HG02870 (cell line): ENCODE results near the gene BANP.
"Not testable (repeated sequence)": the region's sequence is repeated elsewhere in the genome, so short reads cannot be mapped to it uniquely, and the experiment has no call there.

Source experiments
- ATAC-seq: cut with Tn5 transposase; IDR thresholded peaks from one replicate; pipeline ENCODE4 v1.9.1; 2021; ENCODE audit warnings: mild to moderate bottlenecking, moderate library complexity; ENCODE audit not compliant: unreplicated experiment

Gene BANP

GRCh38 chr16:87926246-87927194 is 24.7 kb upstream of the BANP start:
- ATAC-seq = no peak

DNA sequence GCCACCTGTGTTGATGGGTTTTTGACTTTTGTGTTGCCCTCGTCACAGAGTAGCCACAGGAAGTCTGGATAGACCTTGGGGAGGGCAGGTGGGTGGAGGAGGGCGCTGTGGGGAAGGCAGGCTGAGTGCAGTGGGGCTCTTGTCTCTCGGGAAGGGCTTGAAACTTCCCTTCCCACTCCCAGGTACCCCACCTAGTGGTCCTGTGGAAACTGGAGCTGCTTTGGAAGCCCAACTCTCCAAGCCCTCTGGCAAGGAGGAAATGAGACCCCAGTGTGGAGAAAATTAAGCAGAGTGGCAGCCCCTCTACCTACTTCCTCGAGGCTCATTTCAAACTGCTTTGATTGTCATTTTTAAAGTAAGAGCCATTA is 24.1 kb upstream of the BANP start:
- no peak for ATAC-seq

DNA sequence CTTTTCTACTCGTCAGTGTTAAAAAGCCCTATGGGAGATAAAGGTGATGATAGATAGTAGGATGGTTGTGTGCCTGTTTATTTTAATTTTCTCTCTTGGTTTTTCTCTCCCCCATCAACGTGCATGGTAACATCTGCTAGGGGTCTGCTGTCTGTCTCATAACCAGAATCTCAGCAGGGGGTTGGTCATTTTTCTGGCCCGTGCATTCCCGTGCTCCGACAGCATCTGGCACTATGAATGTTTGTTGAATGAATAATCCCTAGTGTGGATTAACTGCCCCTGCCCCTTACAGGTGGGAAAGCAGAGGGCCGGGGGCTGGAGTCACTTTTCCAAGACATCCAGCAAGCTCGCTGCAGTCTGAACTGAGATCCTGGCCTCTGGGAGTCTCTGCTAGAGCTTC is 21.2 kb upstream of the BANP start:
- ATAC-seq = no peak

- no peak for ATAC-seq
Measured at GRCh38 chr16:87930456-87930855, 20.8 kb upstream of the BANP start.

GRCh38 chr16:87931504-87931903 is 19.7 kb upstream of the BANP start:
- ATAC-seq = no peak

- not testable (repeated sequence) for ATAC-seq
Measured at GRCh38 chr16:87932475-87933139, 18.6 kb upstream of the BANP start.

DNA sequence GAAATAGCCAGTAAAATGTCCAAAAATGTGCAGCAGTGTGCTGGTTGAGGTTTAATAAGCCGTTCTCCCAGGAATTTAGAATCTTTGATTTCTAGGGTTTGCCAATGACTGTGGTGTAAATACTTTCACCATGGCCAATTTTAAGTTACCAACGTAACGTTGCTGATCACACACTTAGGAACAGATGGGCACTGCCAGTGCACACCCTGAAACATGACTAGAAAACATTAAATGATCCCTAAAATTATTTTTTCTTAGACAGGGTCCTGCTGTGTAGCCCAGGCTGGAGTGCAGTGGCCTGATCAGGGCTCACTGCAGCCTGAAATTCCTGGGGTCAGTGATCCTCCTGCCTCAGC is 18.1 kb upstream of the BANP start:
- no peak for ATAC-seq

DNA sequence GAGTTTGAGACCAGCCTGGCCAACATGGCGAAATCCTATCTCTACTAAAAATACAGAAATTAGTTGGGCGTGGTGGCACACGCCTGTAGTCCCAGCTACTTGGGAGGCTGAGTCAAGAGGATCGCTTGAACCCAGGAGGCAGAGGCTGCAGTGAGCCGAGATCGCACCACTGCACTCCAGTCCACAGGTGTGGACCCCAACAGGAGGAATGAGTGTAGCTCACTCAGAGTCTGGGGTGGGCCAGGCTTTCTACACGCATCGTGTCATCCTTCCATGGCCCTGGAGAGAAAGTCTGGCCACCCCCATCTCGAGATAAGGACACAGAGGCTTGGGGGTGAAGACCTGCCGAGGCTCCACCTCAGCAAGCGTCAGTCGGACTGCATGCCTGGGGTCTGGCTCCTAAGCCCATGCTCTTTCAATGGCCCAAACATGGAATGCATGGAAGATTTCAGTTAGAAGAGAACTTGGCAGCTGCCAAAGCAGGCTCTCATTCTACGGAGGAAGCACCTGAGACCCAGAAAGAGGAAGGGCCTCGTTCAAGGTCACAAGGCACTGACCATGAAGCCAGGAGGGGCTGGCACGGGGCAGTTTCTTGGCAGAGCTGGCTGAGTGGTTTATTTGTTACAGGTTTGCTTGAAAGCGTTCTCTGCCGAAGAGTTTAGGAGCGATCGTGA is 16.3 kb upstream of the BANP start:
- ATAC-seq = not testable (repeated sequence)

DNA sequence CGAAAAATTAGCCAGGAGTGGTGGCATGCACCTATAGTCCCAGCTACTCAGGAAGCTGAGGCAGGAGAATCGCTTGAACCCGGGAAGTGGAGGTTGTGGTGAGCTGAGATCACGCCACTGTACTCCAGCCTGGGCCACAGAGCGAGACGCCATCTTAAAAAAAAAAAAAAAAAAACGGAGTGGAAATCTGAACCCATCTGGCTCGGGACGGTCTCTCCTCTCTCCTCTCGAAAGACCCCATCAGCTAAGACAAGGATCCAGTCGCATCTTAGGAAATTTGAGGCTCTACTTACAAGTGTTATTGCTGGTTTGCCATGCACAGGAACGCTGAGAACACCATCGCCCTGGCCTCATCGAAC is 15.2 kb upstream of the BANP start:
- not testable (repeated sequence) for ATAC-seq

DNA sequence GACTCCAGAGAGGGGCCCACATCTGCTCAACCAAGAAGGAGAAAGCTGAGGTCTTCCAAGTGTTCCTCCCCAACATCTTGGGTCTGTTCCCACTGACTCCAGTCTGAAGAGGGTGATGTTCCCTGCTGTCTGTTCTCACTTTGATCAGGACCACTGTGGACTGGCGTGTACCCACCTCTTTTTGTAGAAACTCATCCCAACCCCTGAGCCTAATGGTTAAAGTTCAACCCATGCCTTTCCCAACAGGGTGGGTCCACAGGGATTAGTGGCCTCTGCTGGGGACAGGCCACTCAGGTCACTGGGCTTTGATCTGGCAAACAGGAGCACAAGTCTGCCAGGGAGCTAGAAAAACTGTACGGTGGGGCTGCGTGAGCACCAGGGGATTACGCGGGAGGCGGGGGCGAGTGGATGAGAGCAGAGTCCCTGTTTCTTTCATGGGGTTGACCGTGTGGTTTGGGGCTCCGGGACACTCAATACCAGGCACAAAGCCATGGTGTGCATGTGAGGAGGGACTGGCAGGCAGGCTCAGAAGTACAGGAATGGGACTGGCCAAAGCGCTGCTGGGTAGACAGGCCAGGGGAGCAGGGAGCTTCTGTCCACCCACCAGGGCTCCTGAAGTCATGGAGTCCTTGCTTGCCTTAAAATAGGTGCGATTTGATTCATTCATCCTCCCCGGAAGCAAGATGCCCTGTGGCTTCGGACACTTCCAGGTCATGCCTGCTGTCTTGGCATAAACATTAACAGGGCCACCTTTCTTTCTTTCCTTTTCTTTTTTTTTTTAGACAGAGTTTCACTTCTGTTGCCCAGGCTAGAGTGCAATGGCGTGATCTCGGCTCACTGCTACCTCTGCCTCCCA is 14.6 kb upstream of the BANP start, which contains the start of gene CA5A:
Gene CA5A (minus strand): TSS at position 155 of the 856 bp plus-strand sequence. CDS start 79 bp downstream, at position 76.
- no peak for ATAC-seq

GRCh38 chr16:87937231-87937542 is 14.0 kb upstream of the BANP start:
- not testable (repeated sequence) for ATAC-seq

- ATAC-seq = no peak
Measured at GRCh38 chr16:87938412-87938949, 12.8 kb upstream of the BANP start.

DNA sequence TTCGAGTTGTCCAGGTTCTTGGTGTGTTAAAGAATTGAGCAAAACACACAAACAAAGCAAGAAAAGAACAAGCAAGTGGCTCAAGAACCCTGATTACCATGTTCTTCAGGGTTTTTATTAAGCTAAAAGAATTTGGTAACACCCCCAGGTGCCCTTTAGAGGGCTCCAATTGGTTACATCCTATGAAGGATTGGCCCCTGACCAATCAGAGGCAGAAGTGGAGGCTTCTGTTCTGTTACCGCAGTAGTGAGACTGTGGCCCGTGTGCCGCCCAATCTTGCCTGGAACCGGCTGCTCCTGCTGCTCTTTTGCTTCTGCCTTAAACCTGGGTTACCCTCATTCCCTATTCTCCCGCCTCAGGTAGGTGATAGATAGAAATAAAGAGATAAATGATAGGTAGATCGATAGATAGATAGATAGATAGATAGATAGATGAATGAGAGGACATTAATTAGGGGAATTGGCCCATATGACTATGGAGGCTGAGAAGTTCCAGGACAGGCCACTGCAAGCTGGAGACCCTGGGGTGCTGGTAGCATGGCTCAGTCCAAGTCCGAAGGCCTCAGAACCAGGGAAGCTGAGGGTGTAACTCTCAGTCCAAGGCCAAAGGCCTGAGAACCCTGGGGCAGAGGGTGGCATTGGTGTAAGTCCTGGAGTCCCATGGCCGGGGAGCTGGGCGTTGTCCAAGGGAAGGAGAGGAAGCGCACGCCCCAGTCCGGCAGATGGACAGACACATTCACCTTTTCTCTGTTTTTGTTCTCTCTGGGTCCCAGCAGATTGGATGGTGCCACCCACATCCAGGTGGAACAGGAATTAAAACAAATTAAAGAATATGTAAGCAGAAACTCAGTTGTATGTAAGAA is 11.4 kb upstream of the BANP start:
- no peak for ATAC-seq

- no peak for ATAC-seq
Measured at GRCh38 chr16:87942680-87943079, 8.6 kb upstream of the BANP start.

DNA sequence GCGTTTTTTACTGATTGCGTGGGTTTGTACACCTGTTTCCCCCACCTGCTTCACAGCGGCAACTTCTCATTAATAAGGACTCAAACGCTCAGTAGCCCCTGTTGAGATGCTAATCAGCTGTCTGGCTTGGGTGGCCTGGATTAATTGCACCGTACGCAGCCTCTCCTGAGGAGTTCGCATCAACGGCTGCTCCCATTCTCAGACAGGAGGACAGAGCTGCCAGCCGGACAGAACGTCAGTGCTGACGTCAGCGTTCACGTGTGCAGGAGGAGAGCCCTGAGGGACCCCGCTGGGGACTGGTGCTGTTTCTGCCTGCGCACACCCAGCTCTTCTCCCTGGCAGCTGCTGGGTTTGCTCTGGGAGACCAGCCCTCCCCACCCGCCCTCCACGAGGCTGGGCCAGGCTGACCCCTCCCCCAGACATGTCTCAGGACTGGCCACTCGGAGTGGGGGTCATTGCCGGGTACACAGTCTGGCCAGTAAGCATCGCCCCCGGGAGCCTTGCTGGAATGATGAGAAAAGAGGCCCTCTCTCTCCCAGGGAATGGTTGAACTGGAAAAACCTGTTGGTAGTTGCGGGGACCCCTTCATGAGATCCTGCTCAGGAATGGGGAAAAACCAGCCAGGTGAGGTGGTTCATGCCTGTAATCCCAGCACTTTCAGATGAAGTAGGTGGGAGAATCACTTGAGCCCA is 5.7 kb upstream of the BANP start:
- no peak for ATAC-seq

GRCh38 chr16:87946596-87947347 is 4.5 kb upstream of the BANP start:
- ATAC-seq = no peak

- ATAC-seq = no peak
Measured at GRCh38 chr16:87947356-87948118, 3.7 kb upstream of the BANP start.

- no peak for ATAC-seq
Measured at GRCh38 chr16:87948119-87948545, 3.1 kb upstream of the BANP start.
